Measurements from ENCODE around the gene SPINK1.

DNA sequence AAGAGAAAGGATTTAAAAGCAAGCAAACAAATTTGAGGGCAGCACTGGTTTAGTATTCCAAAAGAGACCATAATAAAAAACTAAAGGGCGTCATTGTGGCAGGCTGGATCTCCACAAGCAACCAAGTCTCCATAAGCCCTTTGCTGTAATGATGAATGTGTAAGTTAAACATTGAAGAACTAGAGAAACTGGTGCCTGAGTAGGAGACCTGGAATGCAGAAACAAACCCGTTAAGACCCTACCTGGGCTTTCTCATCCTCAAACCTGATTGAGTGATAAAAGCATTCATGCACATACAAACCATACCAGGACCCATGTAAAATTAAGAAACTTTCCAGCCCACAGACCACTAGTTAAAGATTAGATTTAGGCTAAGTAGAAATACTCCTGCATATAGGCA, 45.2 kb upstream of the SPINK1 start:
- TF ChIP-seq, protein P1, sequence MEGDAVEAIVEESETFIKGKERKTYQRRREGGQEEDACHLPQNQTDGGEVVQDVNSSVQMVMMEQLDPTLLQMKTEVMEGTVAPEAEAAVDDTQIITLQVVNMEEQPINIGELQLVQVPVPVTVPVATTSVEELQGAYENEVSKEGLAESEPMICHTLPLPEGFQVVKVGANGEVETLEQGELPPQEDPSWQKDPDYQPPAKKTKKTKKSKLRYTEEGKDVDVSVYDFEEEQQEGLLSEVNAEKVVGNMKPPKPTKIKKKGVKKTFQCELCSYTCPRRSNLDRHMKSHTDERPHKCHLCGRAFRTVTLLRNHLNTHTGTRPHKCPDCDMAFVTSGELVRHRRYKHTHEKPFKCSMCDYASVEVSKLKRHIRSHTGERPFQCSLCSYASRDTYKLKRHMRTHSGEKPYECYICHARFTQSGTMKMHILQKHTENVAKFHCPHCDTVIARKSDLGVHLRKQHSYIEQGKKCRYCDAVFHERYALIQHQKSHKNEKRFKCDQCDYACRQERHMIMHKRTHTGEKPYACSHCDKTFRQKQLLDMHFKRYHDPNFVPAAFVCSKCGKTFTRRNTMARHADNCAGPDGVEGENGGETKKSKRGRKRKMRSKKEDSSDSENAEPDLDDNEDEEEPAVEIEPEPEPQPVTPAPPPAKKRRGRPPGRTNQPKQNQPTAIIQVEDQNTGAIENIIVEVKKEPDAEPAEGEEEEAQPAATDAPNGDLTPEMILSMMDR (conservative IDR thresholded peaks at IDR 0.05 in 1 of 2, IDR thresholded peaks at IDR 0.05 in 1 of 2; ENCODE audit: low read depth in 1 of 2, low read length in 2 of 2) = no peak
- TF ChIP-seq EZH2 (IDR thresholded peaks at IDR 0.05; ENCODE audit: low read length, missing control alignments) = no peak

Measured in fibroblast of lung (primary cell).